Colon (tissue), 2 donors: ENCODE measurements around the gene LHX1.

Experiments
- FAIRE-seq: peaks from 2 replicates; lab custom pipeline; 2012; peaks lifted over from hg19 to GRCh38; lab: Jason Lieb, UNC
- donor health status: control.
- donor health status: control.

The LHX1 gene

GRCh38 chr17:36972186-36972700 lies 35.0 kb downstream of the LHX1 start:
- no peak for FAIRE-seq

- no peak for FAIRE-seq
Observed at GRCh38 chr17:36972905-36973304, 35.6 kb downstream of the LHX1 start.

- FAIRE-seq, result no peak
Observed at GRCh38 chr17:36975922-36976515, 38.7 kb downstream of the LHX1 start.

- FAIRE-seq, result no peak
Observed at GRCh38 chr17:36977066-36977465, 39.8 kb downstream of the LHX1 start.

GRCh38 chr17:36977568-36977967 lies 40.3 kb downstream of the LHX1 start:
- FAIRE-seq, result no peak

- no peak for FAIRE-seq
Observed at GRCh38 chr17:36978810-36979564, 41.7 kb downstream of the LHX1 start.

- no peak for FAIRE-seq
Observed at GRCh38 chr17:36979565-36979941, 42.3 kb downstream of the LHX1 start.

GRCh38 chr17:36980280-36980761 lies 43.0 kb downstream of the LHX1 start:
- FAIRE-seq, result no peak

- no peak for FAIRE-seq
Observed at GRCh38 chr17:36983618-36984017, 46.3 kb downstream of the LHX1 start.

GRCh38 chr17:36989173-36989572 lies 51.9 kb downstream of the LHX1 start:
- FAIRE-seq, result no peak

- no peak for FAIRE-seq
Observed at GRCh38 chr17:36992701-36993100, 55.4 kb downstream of the LHX1 start.

- no peak for FAIRE-seq
Observed at GRCh38 chr17:36993227-36993626, 56.0 kb downstream of the LHX1 start.
